Calu3 (cell line): ENCODE results near the gene LTB4R2. TPM values are rescaled to one million over a fixed set of nuclear protein-coding genes. Genes with fewer than 3 reads are reported as not detected.
A peak's percentile ranks its signal among the peaks of the same experiment; 100 is the strongest.

ENCODE experiments used
- BruUV-seq: library from RNA; stranded (reverse); fragments of 400-500 nt; replicated peaks from 2 replicates; lab custom pipeline; 2021; lab: Mats Ljungman, UMichigan
- CTCF ChIA-PET: fragments of 300-600 bp; sonication (Branson Sonifier 250); formaldehyde crosslinking; loops from one replicate; lab custom pipeline; 2022; ENCODE audit warnings: antibody characterized with exemption; lab: Charles Lee
- DNase-seq: peaks from one replicate; pipeline ENCODE4 v3.0.0; 2022
- H3K27ac Mint-ChIP-seq: one replicate; pipeline ENCODE4 v1.8.0; 2022; ENCODE audit warnings: mixed read lengths; ENCODE audit not compliant: unreplicated experiment
- H3K27me3 Mint-ChIP-seq: one replicate; pipeline ENCODE4 v1.8.0; 2022; ENCODE audit warnings: mixed read lengths; ENCODE audit not compliant: unreplicated experiment
- H3K36me3 Mint-ChIP-seq: one replicate; pipeline ENCODE4 v1.8.0; 2022; ENCODE audit warnings: mild to moderate bottlenecking, moderate library complexity, mixed read lengths; ENCODE audit not compliant: insufficient read depth, unreplicated experiment
- H3K4me1 Mint-ChIP-seq: one replicate; pipeline ENCODE4 v1.8.0; 2022; ENCODE audit warnings: mild to moderate bottlenecking, low read depth, mixed read lengths; ENCODE audit not compliant: unreplicated experiment
- H3K4me3 Mint-ChIP-seq: one replicate; pipeline ENCODE4 v1.8.0; 2022; ENCODE audit warnings: mild to moderate bottlenecking, low read depth, moderate library complexity, mixed read lengths; ENCODE audit not compliant: unreplicated experiment
- H3K9me3 Mint-ChIP-seq: one replicate; pipeline ENCODE4 v1.8.0; 2022; ENCODE audit warnings: low read depth, mixed read lengths; ENCODE audit not compliant: unreplicated experiment
- intact Hi-C: fragments of 100-400 bp; cut with micrococcal nuclease; formaldehyde crosslinking; loops from one replicate; pipeline ENCODE4 v1.10.0; 2022; ENCODE audit not compliant: unreplicated experiment
- total RNA-seq: library from RNA; stranded (reverse); gene quantifications from 2 replicates; pipeline ENCODE4 v1.2.3, GENCODE V29; 2022
- TF ChIP-seq, protein P1 (sequence below): fragments of 200-600 bp; IDR thresholded peaks from one replicate; pipeline ENCODE4 v1.8.0; 2022; ENCODE audit warnings: antibody characterized with exemption; ENCODE audit not compliant: unreplicated experiment

Gene LTB4R2
- total RNA-seq, 1 experiment from 2014 or later, result 19.3 TPM

- H3K4me3 Mint-ChIP-seq, result no peak overlapping the region
- TF ChIP-seq, protein P1, sequence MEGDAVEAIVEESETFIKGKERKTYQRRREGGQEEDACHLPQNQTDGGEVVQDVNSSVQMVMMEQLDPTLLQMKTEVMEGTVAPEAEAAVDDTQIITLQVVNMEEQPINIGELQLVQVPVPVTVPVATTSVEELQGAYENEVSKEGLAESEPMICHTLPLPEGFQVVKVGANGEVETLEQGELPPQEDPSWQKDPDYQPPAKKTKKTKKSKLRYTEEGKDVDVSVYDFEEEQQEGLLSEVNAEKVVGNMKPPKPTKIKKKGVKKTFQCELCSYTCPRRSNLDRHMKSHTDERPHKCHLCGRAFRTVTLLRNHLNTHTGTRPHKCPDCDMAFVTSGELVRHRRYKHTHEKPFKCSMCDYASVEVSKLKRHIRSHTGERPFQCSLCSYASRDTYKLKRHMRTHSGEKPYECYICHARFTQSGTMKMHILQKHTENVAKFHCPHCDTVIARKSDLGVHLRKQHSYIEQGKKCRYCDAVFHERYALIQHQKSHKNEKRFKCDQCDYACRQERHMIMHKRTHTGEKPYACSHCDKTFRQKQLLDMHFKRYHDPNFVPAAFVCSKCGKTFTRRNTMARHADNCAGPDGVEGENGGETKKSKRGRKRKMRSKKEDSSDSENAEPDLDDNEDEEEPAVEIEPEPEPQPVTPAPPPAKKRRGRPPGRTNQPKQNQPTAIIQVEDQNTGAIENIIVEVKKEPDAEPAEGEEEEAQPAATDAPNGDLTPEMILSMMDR, result no peak
- DNase-seq, result no peak
- H3K4me1 Mint-ChIP-seq, result peaks cover 8% of the 10 kb centered on the region
- no peak overlapping the region for H3K27ac Mint-ChIP-seq
- CTCF ChIA-PET, result no interaction called here
- BruUV-seq, result no TSS peak
- H3K27me3 Mint-ChIP-seq, result peaks cover 33% of the 10 kb centered on the region
- no peaks in the 10 kb centered on the region for H3K9me3 Mint-ChIP-seq
- intact Hi-C loops, result no loop called here
- H3K36me3 Mint-ChIP-seq, result peaks cover 41% of the 10 kb centered on the region
Measured at GRCh38 chr14:24313913-24314312, 4.0 kb downstream of the LTB4R2 start.

DNA sequence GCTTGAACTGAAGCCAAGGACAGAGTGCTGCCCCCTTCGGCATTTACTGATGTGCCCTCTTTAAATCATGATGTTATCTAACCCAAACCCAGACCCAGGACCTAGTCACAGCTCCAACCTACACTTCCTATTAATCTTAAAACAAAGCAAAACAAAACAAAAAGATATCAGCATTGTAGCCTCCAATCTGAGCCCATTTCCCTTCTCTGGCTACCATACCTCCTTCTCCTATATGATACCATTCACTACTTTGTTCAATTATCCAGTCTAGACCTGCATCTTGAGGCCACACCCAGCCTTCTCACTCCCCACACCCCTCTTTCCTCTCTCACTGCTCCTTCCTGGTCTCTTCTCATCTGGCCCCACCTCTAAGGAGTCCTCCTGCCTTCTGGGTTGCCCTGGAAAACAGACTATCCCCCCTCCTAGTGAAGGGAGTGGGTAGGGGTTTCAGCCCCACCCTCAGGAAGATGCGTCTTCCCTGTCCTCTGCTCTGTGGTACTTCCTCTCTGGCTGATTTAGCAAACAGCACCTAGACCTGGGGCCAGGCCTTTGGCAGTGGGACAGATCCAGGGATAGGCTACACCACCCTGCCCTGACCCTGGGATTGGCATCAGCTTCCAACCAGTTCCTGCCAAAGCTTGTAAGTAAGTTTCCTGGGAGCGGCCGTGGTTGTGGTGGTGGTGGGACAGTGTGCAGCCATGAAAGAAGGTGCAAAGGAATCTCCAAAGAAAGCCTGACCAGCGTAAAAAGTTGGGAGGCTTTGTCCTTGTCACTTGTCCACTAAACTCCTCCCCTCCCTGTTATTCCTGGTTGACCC lies 4.6 kb downstream of the LTB4R2 start:
- intact Hi-C loops, result no loop called here
- no peak for DNase-seq
- TF ChIP-seq, protein P1, result no peak
- Mint-ChIP-seq H3K27ac (no peak overlapping the region), H3K36me3 (peaks cover 35% of the 10 kb centered on the region), H3K4me3 (no peak overlapping the region), H3K9me3 (no peaks in the 10 kb centered on the region), H3K4me1 (peaks cover 8% of the 10 kb centered on the region), H3K27me3 (peaks cover 39% of the 10 kb centered on the region)
- BruUV-seq, result no TSS peak
- CTCF ChIA-PET, result no interaction called here

DNA sequence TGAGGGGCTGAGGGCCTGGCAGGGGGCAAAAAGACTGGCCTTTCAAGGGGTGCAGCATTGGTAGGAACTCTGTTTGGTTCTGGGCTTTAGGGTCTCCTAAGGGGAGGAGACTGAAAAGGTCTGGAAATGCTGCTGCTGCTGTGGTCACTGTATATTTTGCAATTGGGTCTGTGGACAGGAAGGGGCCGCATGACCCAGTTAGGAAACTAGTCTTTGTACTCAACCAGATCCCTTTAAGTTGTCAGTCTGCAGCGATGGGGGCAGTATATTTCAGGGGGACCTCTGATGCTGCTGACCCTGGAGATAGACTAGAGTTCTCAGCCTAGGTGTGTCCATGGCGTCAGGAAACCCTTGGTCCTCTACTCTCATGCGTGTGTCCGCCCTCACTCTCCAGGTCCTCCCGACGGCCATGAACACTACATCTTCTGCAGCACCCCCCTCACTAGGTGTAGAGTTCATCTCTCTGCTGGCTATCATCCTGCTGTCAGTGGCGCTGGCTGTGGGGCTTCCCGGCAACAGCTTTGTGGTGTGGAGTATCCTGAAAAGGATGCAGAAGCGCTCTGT lies 5.4 kb downstream of the LTB4R2 start:
- peaks cover 30% of the 10 kb centered on the region for H3K36me3 Mint-ChIP-seq
- TF ChIP-seq, protein P1, result no peak
- peaks cover 47% of the 10 kb centered on the region for H3K27me3 Mint-ChIP-seq
- DNase-seq, result no peak
- no peak overlapping the region for H3K4me3 Mint-ChIP-seq
- BruUV-seq, result no TSS peak
- CTCF ChIA-PET, result interaction anchor here (0.6 to 1.5 kb wide), 3 partner anchors 8 to 219 kb away, joined by 3 to 8 read pairs (median 4); partner anchors contain the start of gene CIDEB
- intact Hi-C loops, result no loop called here
- H3K9me3 Mint-ChIP-seq, result no peaks in the 10 kb centered on the region
- H3K4me1 Mint-ChIP-seq, result peaks cover 8% of the 10 kb centered on the region
- no peak overlapping the region for H3K27ac Mint-ChIP-seq

- no TSS peak for BruUV-seq
- Mint-ChIP-seq H3K4me1 (peaks cover 8% of the 10 kb centered on the region), H3K27me3 (peaks cover 50% of the 10 kb centered on the region), H3K4me3 (no peak overlapping the region), H3K27ac (no peak overlapping the region), H3K36me3 (peaks cover 27% of the 10 kb centered on the region), H3K9me3 (no peaks in the 10 kb centered on the region)
- TF ChIP-seq, protein P1, result no peak
- intact Hi-C loops, result no loop called here
- CTCF ChIA-PET, result interaction anchor here (0.6 to 1.5 kb wide), 3 partner anchors 8 to 220 kb away, joined by 3 to 8 read pairs (median 4); partner anchors contain the start of gene CIDEB
- peak; percentile 38 for DNase-seq
Measured at GRCh38 chr14:24315807-24316596, 6.1 kb downstream of the LTB4R2 start.
